GM12875 (cell line): Measurements from ENCODE around the gene NDUFA13.

Experiments
- H3K4me3 ChIP-seq: one replicate; pipeline ENCODE4 v1.5.1; 2011; ENCODE audit warnings: low read depth, low read length, control low read depth
- CTCF ChIP-seq: IDR thresholded peaks from 2 replicates; pipeline ENCODE4 v1.5.1; 2011; ENCODE audit warnings: low read depth, mild to moderate bottlenecking, control low read depth, inconsistent platforms, low read length, moderate library complexity, borderline replicate concordance; ENCODE audit not compliant: insufficient read depth

The NDUFA13 gene

GRCh38 chr19:19505669-19506326 lies 10.2 kb upstream of the NDUFA13 start:
- H3K4me3 ChIP-seq, result no peak overlapping the region
- no peak for TF ChIP-seq CTCF

DNA sequence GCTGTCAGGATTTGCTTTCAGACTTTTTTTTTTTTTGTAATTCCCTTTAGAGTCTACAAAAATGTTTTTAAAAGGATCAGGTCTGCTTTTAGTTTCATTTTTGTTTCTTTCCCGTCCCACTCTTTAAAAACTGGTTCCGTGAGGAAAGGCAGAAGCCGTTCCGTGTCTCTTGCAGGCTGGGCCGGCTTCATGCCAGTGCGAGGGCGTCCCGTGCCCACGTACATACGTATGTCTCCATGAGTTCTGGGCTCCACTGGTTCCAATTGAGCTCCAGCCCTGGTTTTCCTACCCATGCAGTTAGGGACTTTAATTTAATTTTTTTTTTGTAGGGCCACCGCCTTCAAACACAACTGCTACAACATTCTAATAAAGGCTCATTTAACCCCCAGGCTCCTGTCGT lies 9.4 kb upstream of the NDUFA13 start:
- no peak for TF ChIP-seq CTCF
- H3K4me3 ChIP-seq, result no peak overlapping the region

GRCh38 chr19:19507354-19507753 lies 8.7 kb upstream of the NDUFA13 start:
- no peak overlapping the region for H3K4me3 ChIP-seq
- TF ChIP-seq CTCF, result no peak

GRCh38 chr19:19508217-19508616 lies 7.8 kb upstream of the NDUFA13 start:
- no peak overlapping the region for H3K4me3 ChIP-seq
- TF ChIP-seq CTCF, result no peak

DNA sequence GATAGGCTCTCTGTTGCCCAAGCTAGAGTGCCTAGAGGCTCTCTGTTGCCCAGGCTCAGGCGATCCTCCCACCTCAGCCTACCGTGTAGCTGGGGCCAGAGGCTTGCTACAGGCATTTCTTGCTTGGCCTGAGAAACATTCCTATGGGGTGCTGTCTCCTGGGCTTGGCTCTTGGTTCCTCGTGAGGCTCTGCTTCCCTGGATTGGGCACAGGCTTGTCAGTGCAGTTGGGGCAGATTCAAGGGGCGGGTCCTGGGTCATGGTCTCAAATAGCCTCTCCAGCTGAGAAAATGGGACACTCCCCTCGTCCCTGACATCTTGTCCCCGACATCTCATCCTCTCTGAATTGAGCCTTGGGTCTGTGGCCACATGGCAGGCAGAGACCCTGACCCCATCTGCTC lies 5.6 kb upstream of the NDUFA13 start:
- TF ChIP-seq CTCF, result no peak
- no peak overlapping the region for H3K4me3 ChIP-seq

DNA sequence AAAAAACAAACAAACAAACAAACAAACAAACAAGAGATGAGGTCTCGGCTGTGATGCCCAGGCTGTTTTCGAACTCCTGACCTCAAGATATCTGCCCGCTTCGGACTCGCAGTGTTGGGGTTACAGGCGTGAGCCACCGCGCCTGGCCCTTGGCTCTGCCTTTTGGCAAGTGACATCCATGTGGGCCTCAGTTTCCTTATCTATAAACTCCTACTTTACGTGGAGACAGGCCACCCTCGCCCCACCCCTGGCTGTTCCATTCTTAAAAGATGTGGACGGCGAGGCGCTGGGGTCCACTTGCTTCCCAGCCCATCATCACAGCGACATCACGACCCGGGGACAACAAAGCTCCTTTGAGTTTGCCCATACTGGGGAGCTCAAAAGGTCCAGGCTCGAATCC lies 2.3 kb upstream of the NDUFA13 start:
- H3K4me3 ChIP-seq, result no peak overlapping the region
- TF ChIP-seq CTCF, result no peak

GRCh38 chr19:19514215-19514657 lies 1.8 kb upstream of the NDUFA13 start:
- no peak for TF ChIP-seq CTCF
- H3K4me3 ChIP-seq, result no peak overlapping the region
